Middle frontal gyrus (tissue), 1 donor: ENCODE results near the gene ADGRL3.
"Not testable (repeated sequence)": the region's sequence is repeated elsewhere in the genome, so short reads cannot be mapped to it uniquely, and the experiment has no call there.

Experiments used
- DNase-seq: peaks from one replicate; pipeline ENCODE4 v3.0.0-alpha.2; 2015; ENCODE audit warnings: low spot score; ENCODE audit errors: extremely low spot score

ADGRL3 gene

DNA sequence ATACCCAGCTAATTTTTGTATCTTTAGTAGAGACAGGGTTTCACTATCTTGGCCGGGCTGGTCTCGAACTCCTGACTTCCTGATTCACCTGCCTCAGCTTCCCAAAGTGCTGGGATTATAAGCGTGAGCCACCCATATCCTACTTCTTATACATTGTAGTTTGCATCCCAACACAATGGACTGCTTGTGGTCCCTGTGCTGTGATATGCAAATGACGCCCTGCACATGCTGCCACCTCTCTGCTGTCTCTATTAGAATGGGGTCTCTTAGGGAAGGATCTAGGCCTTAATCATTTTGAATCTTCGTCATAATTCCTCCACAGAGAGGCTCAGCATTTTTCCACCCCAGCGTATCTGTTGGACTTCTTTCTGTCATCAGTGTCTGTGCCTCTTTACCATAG lies 595.9 kb downstream of the ADGRL3 start:
- no peak for DNase-seq

DNA sequence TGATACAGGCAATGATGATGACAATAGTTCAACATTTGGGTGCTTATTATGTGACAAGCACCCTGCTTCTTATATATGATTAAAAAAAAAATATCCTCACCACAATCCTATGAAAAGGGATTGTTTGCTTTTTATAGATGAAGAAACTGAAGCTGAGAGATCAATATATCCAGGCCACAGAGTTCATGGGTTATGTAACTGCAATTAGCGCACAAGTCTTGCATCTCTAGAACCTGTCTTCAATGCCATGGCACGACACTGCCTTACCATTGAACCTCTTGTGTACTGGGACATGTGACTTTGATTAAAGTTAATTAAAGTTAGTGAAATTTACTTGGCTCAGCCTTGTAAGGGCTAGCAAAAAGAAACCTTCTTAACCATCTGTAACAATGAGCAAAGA lies 599.7 kb downstream of the ADGRL3 start:
- no peak for DNase-seq

DNA sequence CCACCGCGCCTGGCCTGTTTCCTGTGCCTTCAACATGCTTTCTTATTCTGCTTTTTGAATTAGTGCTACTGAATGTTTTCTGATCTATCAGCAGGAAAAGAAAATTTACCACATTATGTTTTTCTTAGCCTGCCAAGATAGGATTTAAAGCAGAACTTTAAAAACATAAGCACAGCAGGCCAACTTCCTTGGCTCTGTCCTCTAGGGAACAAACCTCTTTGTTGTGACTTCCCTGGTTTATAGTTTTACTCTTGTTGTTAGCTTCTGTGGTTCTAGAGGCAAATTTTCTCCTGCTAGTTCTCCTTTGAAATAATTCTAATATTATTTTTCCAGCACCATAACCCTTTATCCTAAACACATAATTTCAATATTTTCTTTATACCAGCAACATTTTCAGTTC lies 605.1 kb downstream of the ADGRL3 start:
- DNase-seq, result no peak

DNA sequence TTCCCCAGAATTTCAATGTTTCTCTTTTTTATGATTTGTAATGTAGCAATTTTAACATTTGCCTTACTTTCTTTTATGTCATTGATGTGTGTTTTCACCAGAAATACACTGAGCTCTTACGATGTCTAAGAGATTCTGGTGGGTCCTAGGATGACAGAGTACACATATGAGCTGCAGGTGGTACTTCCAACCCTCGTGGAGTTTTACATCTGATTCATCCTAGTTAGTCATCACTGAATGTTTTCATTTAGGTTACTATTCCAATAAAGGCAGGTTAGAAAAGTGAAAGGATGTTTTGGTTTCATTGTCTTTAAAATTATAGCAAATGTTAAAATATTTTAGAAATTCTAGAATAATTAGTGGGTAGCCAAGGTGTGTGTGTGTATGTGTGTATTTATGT lies 605.9 kb downstream of the ADGRL3 start:
- no peak for DNase-seq

DNA sequence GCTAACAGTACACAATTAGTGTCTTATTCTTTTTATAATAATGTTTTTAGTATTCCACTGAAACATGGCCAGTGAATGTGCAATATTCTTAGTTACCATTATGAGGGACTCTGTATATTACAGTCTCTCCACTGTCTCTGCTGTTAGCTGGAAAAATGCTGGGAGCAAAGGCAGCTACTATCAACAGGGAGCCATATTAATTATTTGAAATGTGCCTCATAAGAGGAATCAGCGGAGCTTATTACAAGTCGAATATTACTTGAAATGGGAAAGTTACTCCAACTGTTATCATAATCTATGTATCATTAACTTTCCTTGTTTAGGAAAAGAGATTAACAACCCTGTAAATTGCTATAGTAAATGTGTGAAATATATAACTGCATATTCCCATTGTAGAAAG lies 612.0 kb downstream of the ADGRL3 start:
- DNase-seq, result no peak

DNA sequence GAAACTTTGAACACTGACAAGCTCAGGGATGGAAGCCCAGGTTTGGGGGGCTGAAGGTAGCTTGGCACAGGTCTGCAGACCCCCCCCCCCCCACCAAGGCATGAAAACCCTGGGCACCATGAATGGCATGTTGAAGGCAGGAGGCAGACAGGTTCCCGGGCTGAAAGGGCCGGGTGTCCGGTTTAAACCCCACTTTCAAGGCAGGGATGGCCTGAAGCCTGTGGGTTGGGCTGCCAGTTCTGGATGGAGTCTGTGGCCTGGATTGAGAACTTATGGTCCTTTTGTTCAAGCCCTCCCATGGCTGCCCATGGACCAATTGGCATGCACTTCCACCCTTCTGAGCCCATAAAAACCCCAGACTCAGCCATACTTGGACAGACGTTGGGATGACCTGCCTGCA lies 616.9 kb downstream of the ADGRL3 start:
- DNase-seq, result no peak

DNA sequence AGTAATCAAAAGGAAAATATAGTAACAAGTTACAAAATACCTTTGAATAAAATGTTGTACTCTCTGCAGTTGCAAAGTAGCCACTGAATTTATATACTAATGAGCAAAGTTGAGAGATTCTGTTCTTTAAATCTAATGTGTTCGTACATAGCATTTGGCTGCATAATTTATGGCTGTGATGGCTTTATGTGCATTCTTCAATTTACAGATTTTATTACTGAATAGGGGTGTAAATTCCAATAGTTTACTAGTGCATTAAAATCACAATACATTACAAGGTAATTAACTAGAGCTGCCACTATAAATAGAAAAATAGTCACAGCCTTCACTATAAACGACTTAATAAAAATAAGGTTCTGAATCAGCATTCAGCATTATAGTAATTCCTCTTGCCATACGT lies 620.0 kb downstream of the ADGRL3 start:
- no peak for DNase-seq

DNA sequence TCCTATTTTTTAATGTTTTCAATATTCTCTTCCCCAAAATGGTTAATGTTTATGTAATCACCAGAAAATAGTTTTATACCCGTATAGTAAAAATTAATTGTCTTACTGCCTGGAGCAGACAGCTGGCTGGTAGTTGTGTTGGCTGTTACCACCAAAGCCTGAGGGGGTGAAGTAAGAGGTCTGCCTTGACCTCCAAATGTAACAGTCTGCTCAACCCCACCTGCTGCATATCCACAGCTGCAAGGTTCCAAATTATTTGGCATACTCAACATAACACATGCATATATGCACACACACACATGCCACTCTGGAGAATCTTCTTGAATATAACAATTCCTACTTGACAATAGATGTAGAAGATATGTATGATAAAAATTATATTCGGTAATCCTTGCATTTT lies 624.3 kb downstream of the ADGRL3 start:
- DNase-seq, result no peak

DNA sequence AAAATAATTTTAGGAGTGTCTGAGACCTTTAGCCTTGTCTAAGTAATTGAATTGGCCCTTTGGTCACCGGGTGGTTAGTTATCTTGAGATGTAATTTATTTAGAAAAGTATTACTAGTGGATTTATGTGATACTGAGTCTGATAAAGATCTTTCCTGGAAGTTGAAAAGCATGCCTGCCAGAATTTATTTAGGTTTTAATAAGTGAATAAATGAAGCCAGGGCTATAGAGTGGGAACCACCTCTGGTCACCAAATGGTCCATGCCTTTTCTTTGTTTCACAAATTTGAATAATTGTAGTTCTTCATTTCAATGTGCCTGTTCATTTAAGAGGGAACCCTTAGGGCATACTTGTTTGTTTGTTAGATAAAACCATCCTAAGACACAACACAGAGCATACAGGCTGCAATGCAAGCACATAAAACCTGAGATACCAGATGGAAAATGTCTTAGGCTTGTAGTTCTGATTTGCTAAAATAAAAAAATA lies 627.8 kb downstream of the ADGRL3 start:
- DNase-seq, result no peak

DNA sequence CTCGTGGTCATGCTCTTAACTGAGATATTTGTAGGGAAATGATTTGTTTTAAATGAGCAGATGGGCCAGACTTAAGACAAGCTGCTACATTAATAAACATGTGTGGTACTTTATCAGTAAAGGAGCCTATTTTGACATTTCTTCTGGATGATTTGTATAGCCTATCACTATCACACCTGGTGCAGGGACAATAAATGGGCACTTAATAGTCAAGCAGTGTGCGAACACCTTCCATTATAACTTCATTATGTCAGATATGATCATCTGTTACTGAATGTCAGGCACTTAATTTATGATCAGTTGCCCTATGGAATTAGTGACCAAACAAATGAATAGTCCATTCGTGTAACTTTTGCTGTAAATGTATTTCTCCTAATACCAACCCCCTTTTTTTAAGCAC lies 628.8 kb downstream of the ADGRL3 start:
- DNase-seq, result no peak

DNA sequence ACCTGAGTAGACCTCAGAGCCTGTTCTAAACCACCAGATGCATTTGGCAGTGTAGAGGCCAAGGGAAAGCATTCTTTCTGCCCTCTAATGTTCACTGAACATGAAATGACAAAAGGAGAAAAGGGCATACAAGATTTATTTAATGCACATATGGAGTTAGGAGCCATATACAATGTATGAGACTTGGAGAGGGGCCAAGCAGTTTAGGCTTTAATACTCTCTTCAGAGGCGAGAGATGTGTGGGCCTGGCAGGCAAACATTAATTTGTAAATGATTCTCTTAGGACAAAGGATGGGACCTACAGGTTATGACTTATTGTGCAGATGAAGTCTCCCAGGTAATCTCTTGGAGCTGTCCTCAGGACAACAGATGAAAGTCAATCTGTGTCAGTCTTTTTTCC lies 631.9 kb downstream of the ADGRL3 start:
- DNase-seq, result no peak

DNA sequence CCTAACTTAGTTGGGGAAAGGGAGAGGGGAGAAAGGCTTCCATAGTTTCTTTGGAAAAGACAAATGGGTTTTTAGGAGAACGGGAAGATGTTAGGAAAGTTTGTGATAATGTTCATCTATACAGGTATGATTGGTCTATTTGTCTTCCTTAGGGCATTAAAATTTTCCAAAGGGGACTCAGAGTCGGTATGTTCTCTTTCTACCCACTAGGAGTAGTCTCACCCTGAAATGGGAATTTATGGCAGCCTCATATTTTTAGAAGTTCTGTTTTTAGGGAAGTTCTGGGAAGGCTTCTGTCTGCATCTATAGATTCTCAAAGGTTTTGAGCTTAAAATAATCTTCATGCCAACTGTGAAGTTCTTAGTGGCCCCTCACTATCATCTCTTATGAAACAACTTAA lies 637.3 kb downstream of the ADGRL3 start:
- no peak for DNase-seq

DNA sequence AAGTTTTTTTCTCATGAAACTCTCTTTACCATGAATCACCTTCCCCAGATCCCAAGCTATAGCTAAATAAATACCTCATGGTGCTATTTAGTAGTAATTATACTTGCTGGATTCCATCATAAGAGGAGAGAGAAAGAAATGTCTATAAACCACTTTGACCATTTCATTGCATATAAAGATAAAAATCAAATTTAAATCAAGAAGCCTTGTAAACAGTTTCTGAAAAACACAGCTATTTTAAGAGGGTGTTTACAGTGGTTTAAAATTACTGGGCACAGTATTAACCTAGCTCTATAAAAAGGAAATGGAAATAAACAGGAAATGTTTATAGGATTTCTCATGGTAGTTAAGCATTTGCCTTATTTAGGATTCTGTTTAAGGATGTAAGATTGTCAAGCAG lies 637.9 kb downstream of the ADGRL3 start:
- no peak for DNase-seq

DNA sequence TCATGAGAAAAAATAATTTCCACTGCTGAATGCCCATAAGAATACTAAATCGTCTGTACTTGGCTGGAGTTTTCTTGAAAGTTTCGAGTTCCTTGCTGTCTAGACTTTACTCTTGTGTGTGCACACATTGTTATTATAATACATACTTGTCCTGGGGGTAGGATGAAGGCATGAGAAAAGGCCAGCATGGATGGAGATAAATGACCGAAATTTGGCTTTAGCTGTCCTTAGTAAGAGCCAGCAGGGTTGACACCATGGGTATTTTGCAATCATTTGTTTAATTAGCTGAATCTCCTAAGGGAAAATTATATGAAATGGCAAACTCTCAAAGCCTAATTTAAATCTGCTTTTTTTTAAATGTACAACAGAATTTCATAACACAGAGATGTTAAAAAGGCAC lies 641.6 kb downstream of the ADGRL3 start:
- DNase-seq, result no peak

DNA sequence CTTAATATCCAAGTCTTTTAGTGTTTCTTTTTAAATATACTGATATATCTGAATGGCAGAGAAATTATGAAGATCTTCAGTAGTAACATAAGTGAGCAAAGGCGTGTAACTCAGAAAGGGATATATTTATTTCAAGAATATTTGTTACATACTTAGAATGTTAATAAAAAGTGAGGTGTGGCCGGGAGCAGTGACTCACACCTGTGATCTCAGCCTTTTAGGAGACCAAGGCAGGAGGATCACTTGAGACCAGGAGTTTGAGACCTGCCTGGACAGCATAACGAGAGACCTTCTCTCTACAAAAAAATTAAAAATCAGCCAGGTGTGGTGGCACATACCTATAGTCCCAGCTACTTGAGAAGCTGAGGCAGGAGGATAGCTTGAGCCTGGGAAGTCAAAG lies 651.0 kb downstream of the ADGRL3 start:
- DNase-seq, result no peak

DNA sequence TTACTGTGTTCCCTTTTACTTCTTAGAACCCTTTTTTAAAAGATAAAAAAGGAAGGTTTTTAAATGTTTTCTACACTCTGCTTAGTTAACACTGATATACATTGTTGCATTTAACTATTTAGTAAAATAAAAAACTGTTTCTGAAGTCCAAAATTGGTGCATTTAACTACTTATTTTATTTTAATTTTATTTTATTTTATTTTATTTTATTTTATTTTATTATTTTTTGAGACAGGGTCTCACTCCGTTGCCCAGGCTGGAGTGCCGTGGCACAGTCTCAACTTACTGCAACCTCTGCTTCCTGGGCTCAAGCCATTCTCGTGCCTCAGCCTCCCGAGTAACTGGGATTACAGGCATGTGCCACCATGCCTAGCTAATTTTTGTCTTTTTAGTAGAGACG lies 652.0 kb downstream of the ADGRL3 start:
- not testable (repeated sequence) for DNase-seq

DNA sequence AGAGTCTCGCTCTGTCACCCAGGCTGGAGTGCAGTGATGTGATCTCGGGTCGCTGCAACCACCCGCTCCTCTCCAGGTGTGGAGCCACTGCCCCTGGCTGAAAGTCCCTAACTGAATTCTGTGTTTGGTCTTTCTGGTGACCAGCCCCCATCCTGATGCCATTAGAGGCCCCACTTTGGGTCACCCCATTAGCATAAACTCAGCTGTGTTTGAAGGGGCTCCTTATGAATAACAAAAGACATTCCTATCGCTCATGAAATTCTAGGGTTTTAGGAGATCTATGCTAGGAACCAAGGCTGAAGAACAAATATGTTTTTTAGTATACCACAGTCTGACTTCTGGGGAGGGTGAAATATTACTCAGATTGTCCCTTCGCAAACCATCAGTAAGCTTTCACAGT lies 652.9 kb downstream of the ADGRL3 start:
- DNase-seq, result no peak

DNA sequence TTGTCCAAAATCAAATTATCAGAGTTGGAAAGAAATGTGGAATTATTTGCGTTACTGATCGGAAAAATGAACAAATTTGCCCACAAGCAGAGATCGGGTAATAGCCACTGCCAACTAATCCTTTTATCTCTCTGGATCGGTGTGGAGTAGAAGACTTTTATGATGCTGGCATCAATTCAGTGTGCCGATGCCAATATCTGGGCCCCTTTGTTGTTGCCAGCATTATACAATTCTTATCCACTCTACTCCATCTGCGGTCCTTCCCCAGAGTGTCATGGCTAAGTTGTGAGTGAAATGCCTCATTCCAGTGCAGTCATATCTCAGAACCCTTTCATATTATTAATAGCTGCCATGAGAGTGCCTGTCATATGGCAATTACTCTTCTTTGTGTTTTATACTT lies 660.2 kb downstream of the ADGRL3 start:
- no peak for DNase-seq

DNA sequence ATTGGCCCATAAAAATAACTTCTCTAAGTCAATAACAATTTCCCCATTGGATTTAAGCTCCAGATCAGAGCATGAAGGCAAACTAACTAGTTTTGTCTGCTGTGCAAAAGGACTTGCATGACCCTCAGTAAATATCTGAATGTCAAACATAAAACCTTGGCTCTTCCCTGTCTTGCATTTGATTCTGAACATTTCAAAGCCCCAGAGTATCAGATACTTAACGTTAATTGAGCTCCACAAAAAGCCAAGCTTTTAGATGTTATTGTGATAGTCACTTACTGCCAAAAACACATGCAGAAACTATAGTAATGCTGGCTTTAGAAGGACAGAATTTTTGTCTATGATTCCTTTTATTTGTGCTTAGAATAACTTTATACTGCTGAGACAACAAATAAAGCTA lies 664.2 kb downstream of the ADGRL3 start:
- no peak for DNase-seq

DNA sequence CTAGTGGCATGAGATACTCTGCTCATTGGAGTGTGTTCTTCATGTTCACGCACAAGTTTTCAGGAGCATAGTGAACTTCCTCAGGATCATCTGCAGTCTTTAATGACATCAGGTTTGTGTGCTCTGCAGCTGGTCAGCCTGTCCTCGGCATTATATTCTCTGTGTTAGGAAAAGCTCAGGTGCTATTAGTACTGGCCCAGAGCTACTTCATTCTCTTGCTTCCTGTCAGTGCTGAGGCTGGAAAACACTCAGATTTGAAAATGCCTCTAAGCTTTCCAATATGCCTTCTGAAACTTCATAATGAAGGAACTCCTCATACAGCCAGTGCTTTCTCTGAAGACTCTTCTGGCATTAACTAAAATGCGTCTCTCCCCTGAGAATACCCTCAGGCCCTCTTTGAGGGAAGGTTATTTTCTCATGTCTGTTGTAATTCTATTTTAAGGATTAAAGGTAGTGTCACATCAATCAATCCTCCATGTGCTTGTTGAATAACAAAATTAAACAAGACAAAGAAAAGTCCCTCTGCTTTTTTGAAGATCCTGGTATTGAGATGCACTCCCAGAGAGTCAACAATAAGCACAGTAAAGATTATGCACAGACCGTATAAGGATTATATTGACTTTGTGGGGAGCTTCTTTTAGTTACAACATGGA lies 666.4 kb downstream of the ADGRL3 start:
- DNase-seq, result no peak

DNA sequence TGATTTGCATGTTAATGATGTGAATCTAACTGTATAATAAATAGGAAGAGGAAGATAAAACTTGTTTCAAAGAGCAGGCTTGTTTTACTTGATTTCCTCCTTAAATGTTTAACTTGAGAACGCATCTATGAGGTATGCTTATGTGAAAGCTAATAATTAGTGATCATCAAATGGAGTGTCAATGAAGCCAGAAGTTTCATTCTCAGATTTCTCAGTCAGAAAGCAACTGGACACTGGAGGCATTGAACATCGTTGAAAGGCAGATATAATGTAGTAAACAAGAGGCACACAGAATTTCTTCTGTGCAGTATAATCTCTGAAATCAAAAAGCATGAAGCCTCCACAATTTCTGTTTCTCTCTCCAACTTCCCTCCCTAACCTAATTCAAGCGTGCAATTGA lies 672.9 kb downstream of the ADGRL3 start:
- DNase-seq, result no peak

DNA sequence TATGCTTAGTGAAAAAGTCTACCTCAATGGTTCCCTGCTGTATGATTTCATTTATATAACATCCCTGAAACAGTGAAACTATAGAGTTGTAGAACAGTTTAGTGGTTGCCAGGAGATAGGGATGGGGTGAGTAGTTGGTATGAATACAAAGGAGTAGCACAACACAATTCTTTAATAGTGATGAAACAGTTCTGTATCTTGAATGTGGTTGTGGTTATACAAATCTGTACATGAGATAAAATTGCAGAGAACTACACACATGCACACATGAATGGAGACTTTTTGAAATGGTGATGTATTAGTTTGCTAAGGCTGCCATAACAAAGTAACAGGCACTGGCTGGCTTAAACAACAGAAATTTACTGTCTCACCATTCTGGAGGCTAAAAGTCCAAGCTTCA lies 677.1 kb downstream of the ADGRL3 start:
- DNase-seq, result no peak

DNA sequence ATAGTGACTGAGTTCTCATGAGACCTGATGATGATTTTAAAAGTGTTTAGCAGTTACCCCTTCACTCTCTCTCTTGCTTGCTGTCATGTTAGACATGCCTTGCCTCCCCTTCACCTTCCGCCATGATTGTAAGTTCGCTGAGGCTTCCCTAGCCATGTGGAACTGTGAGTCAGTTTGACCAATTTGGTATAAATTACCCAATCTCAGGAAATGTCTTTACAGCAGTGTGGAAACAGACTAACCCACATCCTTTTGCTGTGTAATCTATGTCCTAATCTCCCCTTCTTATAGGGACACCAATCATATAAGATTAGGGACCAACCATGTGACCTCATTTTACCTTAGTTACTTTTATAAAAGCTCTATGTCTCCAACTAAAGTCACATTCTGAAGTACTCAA lies 677.8 kb downstream of the ADGRL3 start:
- no peak for DNase-seq

DNA sequence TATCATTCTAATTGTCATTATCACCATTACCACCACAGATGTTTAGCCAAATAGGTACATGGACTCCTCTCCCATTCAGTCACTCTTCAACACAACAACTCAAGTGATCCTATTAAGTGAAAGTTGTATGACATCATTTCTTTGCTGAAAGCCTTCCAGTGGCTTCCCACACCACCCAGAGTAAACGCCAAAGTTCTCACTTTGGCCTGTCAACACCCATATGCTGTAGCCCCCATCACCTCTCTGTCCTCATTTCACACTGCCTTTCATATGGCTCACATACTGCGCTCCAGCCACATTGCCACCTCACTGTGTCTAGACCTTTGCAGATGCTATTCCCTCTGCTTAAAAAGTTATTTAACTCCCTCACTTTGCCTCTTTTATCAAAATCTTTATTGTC lies 682.3 kb downstream of the ADGRL3 start:
- DNase-seq, result no peak
